NK-92 (cell line): ENCODE results near the gene HIVEP3.

Experiments
- DNase-seq: peaks from one replicate; lab custom pipeline; 2025; ENCODE audit not compliant: unreplicated experiment; lab: John Stamatoyannopoulos, UW

The HIVEP3 gene

DNA sequence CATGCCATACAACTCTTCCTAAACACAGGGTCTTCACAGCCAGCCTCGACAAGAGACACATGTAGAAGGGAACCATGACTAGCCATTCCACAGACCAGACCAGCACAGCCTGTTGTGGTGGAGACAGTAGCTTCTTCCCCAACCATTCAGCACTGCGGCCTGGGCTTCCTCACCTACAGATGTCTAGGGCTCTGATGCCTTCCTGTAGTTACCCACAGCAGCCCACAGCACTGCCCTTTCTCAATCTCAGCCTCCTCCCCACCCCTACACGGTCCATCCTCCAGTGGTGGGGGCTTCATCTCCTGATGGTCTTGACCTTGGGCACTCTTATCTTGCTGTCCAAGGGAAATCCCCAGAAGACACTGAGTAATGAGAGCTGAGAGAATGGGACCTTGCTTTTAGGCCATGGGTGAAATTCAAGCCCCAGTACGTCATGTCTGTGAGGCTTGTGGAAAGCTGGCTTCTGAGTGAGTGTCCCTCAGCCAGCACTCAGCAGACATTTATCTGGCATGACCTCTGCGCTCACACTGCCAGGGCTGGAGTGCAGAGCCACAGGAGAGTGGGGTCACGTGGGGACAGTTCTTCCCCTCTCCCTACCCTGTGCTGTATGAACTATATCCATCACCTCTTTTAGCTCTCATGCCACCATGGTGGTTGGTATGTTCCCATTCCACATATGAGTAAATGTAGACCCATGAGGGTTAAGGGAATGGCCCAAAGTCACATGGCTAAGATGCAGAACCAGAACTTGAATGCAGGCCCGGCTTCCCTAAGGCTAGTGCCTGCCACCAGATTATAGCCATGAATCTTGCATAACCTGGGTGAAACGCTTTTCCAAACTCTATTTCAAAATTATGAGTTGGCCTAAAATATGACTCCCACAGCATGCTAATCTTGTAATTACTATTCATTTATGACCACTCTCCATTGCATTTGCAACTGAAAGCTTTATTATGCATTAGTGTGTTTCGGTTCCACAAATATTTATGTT lies 104.7 kb downstream of the HIVEP3 start:
- no peak for DNase-seq

GRCh38 chr1:41813226-41813625 lies 105.5 kb downstream of the HIVEP3 start:
- no peak for DNase-seq

DNA sequence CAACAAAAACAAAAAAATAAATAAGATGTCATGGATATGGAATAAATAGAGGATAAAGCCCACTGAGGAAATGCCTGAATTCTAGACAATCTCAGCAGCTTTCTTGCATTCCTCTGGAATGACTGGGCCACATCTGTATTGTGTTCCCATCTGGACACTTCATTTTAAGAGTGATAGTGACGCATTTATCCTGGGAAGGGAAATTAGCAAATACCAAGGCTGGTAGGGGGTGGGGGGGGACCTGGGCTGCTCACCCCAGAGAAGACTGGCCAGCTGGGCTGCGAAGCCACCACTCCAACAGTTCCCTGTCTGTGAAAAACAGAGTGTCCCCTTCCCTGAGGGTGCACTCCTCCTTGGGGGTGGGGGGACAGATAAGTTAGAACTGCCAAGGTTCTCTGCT lies 106.3 kb downstream of the HIVEP3 start:
- DNase-seq = no peak

- no peak for DNase-seq
Measured at GRCh38 chr1:41812051-41812450, 106.7 kb downstream of the HIVEP3 start.

GRCh38 chr1:41811051-41811795 lies 107.5 kb downstream of the HIVEP3 start:
- DNase-seq = no peak

- no peak for DNase-seq
Measured at GRCh38 chr1:41810446-41810845, 108.3 kb downstream of the HIVEP3 start.

GRCh38 chr1:41809692-41810091 lies 109.0 kb downstream of the HIVEP3 start:
- DNase-seq = no peak

DNA sequence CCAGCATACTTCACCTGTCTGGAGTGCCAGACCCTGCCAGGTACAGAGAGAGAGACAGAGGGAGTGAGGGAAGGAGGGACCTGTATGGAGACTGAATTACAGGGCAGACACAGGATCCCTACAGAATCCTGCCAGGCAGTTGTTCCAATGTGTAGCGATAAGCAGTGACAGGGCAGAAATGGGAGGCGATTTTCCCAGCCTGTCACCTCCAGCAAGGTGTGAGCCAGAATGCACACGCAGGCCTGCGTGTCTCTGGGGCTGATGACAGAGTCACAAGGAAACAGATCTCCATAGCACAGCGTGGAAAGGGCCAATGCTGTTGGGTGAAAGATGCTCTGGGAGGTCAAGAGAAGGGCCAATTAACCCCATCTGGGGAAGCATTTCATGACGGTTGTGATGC lies 111.3 kb downstream of the HIVEP3 start:
- DNase-seq = no peak

DNA sequence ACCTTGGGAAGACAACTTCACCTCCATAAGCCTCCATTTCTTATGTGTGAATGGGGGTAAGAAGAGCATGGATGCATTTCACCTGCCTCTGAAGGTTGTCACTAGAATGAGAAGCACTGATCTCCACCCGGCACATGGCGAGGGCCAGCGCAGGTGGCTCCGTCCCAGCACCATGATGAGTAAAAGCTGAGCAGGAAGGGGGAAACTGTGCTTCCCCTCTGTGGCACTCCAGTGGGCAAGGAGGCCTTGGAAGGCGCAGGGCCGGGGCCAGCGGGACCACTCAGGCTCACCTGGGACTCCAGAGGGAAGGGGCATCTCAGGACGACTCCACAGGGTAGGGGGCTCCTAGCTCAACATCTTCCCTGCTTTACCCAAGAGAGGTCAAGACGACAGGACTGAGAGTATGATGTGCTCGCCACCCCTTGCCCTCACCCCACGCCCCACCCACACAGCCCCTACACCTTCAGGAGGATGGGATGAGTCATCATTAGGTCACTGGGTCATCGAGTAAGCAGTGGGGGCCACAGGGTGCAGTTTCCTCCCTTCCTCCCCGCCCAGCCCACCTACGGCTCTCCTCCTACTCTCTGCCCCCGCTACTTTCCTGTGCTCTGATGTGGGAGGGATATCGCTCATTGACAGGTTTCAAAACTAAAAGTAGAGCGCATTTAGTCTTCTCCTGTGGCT lies 112.1 kb downstream of the HIVEP3 start:
- no peak for DNase-seq

GRCh38 chr1:41805771-41806471 lies 112.8 kb downstream of the HIVEP3 start:
- DNase-seq = no peak

DNA sequence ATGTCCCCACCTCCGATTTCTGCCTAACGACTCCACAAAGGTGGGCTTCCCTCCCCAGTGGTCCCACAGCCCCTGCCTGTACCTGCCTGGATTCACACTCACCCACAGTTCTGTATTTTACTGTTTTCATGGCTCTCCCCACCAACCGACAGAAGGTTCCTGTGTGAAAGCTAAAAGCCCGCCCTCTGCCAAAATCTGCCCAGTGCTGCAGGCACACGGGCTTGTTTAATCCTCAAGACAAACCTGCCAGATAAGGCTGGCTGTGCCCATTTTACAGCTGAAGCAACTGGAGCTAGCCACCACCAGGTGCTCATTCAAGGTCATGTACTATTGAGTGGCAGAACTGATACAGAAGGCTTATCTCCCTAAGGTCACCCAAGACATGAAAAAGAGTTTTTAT lies 114.5 kb downstream of the HIVEP3 start:
- no peak for DNase-seq

DNA sequence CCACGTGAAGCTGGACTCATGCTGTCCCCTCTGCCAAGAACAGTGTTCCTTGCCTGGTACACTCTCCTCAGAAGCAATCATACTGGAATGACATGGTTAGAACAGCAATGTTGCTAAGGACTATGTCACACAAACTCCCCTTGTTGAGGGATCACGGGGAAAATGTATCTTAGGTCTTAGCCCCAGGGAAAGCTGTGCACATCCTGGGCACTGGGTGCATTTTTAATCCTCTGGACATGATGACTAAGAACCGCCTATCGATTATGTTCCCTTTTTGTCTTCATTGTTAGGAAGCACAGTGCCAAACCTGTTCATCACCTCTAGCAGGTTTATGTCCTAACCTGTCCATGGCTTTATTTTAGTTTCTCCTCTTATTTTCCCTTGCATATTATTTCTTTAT lies 115.1 kb downstream of the HIVEP3 start:
- no peak for DNase-seq

- DNase-seq = no peak
Measured at GRCh38 chr1:41802532-41803501, 115.9 kb downstream of the HIVEP3 start.

GRCh38 chr1:41800311-41800829 lies 118.4 kb downstream of the HIVEP3 start:
- DNase-seq = no peak

DNA sequence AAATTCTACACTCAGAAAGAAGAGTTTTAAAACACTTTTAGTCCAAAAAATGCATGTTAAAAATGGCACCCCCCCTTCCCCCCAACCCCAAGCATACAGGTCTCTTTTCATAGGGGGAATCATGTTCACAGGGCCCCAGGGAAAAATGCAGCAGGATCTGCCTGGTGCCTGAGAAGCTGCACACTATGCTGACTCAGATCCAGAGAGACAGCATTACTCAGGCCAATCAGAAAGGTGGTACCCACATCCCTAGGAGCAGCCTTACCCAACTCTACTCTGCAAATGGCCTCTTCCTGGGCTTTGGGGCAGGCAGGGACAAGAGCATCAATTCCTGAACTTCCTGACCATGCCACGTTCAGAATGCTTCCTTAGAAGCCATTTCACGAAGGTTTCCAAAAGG lies 119.0 kb downstream of the HIVEP3 start:
- no peak for DNase-seq

DNA sequence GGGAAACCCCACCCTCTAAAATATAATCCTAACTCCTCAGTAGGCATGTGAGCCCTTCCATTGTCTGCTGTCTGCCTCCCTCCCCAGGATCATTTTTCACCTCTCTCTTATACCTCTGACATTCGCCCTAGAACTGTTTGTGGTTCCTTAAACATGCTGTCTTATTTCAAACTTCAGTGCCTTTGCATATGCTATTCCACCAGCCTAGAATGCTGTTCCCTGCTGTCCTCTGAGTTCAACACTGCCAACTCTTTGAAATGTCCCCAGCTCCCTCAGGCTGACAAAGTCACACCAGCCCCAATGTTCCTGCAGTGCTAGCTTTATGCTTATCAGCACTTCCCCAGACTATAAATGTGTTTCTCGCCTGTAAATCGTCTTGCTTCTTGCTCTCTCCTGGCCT lies 119.5 kb downstream of the HIVEP3 start:
- no peak for DNase-seq

- no peak for DNase-seq
Measured at GRCh38 chr1:41795205-41795762, 123.4 kb downstream of the HIVEP3 start.

- no peak for DNase-seq
Measured at GRCh38 chr1:41794031-41794430, 124.7 kb downstream of the HIVEP3 start.

DNA sequence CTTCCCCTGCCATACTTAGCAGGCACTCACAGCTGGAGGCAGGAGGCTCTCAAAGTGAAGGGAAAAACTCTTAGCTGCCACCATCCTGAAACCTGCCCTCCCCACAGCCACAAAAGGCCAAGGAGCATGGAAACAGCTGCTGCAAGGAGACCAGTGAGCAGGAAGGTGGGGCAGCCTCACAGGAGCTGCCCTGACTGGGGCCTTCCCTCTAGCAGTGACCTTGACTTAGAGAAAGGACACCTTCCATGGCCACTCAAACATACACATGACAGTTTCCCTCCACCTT lies 126.3 kb downstream of the HIVEP3 start:
- no peak for DNase-seq
